ENCODE data around the gene CRISP1.

DNA sequence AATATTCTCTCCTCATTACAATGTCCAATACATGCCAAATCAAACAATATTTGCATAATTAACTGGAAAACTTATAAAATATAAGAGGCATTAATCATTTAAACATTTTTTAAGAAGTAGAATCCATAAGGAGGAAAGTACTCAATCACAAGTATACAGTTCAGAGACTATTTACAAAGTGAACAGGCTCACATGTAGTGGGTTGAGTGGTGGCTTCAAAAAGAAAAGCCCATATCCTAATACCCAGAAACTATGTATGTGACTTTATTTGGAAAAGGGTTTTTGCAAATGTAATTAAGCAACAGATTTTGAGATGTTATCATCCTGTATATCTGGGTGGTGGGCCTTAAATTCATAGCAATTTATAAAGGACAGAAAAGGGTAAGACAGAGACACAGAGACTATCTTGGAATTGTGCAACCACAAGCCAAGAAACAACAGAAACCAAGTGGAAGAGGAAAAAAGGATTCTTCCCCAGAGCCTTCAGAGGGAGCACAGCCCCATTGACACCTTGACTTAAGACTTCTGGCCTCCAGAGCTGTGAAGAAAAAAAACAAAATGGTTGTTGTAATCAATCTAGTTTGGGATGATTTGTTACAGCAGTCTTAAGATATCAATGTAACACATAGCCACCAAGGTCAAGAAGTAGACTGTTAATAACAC, 32.7 kb upstream of the CRISP1 start:
- TF ChIP-seq POLR2A (IDR thresholded peaks at IDR 0.05; ENCODE audit: low read length) (no peak), GATA1 (IDR thresholded peaks at IDR 0.05; ENCODE audit: low read depth, low read length) (no peak)

Measured in erythroblast (primary cell).